T-helper 2 cell treated with Interferon-gamma antibody and Interleukin-4, amounts not matched to agents 5 μg/mL and 100 μg/mL, for 36 hours (primary cell): ENCODE results near the gene GHRHR.

Experiments used
- DNase-seq: peaks from one replicate; pipeline ENCODE4 v3.0.0; 2021; ENCODE audit warnings: low spot score
- H3K27ac Mint-ChIP-seq: one replicate; pipeline ENCODE4 v1.8.0; 2021; ENCODE audit warnings: mild to moderate bottlenecking, mixed read lengths
- H3K27me3 Mint-ChIP-seq: one replicate; pipeline ENCODE4 v1.8.0; 2021; ENCODE audit warnings: low read depth, mixed read lengths
- H3K36me3 Mint-ChIP-seq: one replicate; pipeline ENCODE4 v1.8.0; 2021; ENCODE audit warnings: low read depth, mixed read lengths
- H3K4me1 Mint-ChIP-seq: one replicate; pipeline ENCODE4 v1.8.0; 2021; ENCODE audit warnings: low read depth, mixed read lengths
- H3K4me3 Mint-ChIP-seq: one replicate; pipeline ENCODE4 v1.8.0; 2022; ENCODE audit warnings: mild to moderate bottlenecking, moderate library complexity, mixed read lengths
- H3K9me3 Mint-ChIP-seq: one replicate; pipeline ENCODE4 v1.8.0; 2021; ENCODE audit warnings: mixed read lengths

Gene GHRHR

DNA sequence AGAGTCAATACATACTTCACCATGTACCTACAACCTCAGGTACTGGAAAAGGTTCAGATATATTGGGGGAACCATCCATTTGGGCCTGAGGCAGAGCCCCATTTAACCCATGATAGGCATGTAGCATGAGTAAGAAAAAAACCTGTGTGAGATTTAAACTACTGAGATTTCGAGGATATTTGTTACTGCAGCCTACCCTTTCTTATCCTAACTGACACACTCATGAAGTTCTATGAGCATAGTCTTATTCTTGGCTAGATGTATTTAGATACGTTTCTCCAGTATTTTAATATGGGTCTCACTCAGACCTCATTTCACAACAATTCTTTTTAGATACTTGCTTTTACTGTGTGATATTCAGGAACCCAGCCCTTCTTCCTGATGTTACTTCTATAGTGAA lies 39.3 kb downstream of the GHRHR start:
- no peaks in the 10 kb centered on the region for H3K9me3 Mint-ChIP-seq
- no peak overlapping the region for H3K27ac Mint-ChIP-seq
- H3K4me1 Mint-ChIP-seq, result no peaks in the 10 kb centered on the region
- DNase-seq, result no peak
- no peaks in the 10 kb centered on the region for H3K36me3 Mint-ChIP-seq
- H3K27me3 Mint-ChIP-seq, result no peaks in the 10 kb centered on the region
- no peak overlapping the region for H3K4me3 Mint-ChIP-seq

DNA sequence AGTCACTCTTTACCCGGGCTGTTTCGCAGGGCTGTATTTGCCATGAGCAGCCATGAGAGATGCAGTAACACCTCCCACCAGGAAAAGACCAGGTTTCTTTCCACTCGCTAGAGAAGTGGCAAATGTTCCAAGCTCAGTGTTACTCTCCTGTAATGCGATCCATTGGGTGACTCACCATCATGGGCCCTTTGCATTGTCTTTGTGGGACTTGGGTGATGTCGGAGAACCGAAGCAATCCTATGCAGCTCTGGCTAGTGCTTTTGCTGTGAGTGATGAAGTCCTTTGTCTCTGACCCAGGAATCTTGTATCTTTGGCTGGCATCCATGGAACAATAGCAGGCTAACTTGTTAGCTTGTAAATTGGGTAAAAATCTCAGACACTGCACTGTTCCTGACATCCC lies 40.0 kb downstream of the GHRHR start:
- Mint-ChIP-seq H3K36me3 (no peaks in the 10 kb centered on the region), H3K4me3 (no peak overlapping the region), H3K27ac (no peak overlapping the region), H3K9me3 (no peaks in the 10 kb centered on the region), H3K4me1 (no peaks in the 10 kb centered on the region), H3K27me3 (peaks cover 2% of the 10 kb centered on the region)
- no peak for DNase-seq

DNA sequence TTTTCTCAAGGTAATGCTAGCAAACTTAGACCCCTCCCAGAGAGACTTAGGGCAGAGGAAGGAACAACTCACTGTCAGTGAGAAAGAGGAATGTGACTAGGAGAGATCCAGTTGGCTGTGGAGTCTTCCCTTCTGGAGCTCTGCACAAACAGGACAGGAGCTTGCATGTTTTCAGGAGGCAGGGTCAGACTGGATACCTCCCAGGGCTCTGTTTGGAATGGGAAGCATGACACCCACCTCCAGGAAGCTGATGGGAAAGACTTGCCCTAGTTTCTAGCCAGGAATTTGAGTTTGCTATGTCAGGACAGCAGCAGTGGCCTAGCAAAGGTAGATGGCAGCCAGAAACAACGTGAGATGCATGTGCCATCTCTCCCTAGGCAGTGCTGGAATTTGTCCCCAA lies 40.6 kb downstream of the GHRHR start:
- Mint-ChIP-seq H3K4me1 (no peaks in the 10 kb centered on the region), H3K9me3 (no peaks in the 10 kb centered on the region), H3K4me3 (no peak overlapping the region), H3K36me3 (no peaks in the 10 kb centered on the region), H3K27me3 (peaks cover 8% of the 10 kb centered on the region), H3K27ac (no peak overlapping the region)
- no peak for DNase-seq

DNA sequence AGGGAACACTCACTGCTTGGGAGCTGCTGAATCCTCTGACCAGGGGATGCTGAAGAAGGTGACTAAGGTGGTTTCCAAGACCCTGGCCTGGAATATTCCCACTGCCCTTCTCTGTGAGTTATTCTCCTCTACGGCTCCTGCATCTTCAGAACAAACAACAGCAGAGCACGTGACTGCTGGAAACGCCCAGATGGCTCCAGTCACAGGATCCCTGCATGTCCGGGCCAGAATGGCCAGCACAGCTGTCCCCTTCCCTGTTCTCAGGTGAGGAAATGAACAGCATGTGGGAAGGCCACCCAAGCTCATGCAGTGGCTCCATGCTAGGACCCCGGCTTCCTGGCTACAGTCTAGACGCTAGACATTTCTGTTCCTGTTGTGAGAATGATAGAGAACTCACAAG lies 43.1 kb downstream of the GHRHR start:
- Mint-ChIP-seq H3K4me1 (no peaks in the 10 kb centered on the region), H3K9me3 (no peaks in the 10 kb centered on the region), H3K27me3 (peaks cover 15% of the 10 kb centered on the region), H3K4me3 (no peak overlapping the region), H3K27ac (no peak overlapping the region), H3K36me3 (no peaks in the 10 kb centered on the region)
- no peak for DNase-seq

DNA sequence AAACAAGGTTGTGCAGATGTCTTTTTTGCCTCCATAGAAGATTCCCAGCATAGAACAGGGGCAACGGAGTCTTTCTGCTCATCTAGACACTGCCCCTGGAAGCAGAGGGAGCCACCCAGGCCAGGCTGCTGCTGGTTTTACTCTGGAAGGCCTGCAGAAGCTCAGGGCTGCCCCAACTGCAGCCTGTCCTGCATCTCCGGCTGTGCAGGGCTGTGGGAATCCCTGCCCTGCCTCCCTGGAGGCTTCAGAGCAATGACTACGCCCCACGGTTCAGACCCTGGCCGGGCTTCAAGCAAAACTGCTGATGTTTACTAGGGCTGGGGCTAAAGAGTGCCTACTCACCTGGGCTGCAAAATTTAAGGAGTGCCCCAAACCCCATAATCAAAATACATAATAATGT lies 43.9 kb downstream of the GHRHR start:
- H3K27ac Mint-ChIP-seq, result no peak overlapping the region
- H3K27me3 Mint-ChIP-seq, result peaks cover 15% of the 10 kb centered on the region
- no peak for DNase-seq
- H3K4me1 Mint-ChIP-seq, result no peaks in the 10 kb centered on the region
- no peaks in the 10 kb centered on the region for H3K9me3 Mint-ChIP-seq
- H3K36me3 Mint-ChIP-seq, result no peaks in the 10 kb centered on the region
- no peak overlapping the region for H3K4me3 Mint-ChIP-seq

DNA sequence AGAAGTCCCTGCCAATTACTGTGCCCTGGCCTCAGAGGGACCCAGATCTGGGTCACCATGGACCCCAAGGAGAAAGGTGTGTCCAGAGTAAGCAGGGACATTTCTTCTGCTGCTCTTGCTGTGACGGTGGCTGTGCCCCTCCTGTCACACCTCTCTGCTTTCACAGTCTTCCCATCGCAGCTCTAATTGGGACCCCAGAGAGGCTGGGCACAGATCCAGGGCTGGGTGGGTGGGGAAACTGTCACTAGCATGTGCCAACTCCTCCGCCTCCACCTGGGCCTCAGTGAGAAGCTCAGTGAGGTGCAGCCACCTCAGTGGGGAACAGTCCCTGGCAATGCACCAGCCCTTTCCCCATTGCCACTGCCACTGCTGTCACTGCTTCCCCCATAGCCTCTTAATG lies 51.1 kb downstream of the GHRHR start:
- DNase-seq, result no peak
- no peak overlapping the region for H3K27ac Mint-ChIP-seq
- peaks cover 5% of the 10 kb centered on the region for H3K4me1 Mint-ChIP-seq
- no peaks in the 10 kb centered on the region for H3K9me3 Mint-ChIP-seq
- no peak overlapping the region for H3K4me3 Mint-ChIP-seq
- H3K36me3 Mint-ChIP-seq, result no peaks in the 10 kb centered on the region
- peaks cover 7% of the 10 kb centered on the region for H3K27me3 Mint-ChIP-seq

DNA sequence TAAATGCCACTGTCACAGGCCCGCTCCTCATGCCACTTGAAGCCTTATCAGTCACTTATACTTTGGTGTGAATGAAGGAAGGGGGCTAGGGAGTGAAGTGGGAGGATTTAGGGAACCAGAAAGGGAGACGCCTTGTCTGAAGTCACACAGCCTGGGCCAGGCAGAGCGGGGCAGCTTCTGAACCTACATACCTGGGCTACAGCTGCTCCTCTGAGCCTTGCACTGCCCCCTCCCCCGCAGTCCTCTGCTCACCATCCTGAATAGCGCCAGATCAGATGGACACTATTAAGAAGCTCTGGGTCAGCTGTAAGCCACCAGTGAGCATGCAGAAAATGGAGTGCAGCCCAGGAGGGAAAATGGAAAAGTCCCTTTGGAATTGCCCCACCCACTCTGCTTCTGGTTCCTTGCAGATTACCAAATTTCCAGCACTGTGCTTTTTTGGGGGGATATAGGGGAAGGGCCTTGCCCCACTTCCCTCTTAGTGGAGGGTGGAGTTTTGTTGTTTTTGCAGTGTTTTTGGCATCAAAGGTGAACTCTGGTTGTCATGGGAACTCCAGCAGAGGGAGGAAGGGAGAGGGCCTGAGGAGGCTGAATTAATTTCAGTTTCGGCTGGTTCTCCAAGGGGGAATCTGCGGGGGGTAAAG lies 53.4 kb downstream of the GHRHR start:
- Mint-ChIP-seq H3K4me3 (no peak overlapping the region), H3K27me3 (no peaks in the 10 kb centered on the region), H3K27ac (no peak overlapping the region), H3K4me1 (peaks cover 5% of the 10 kb centered on the region), H3K9me3 (no peaks in the 10 kb centered on the region), H3K36me3 (no peaks in the 10 kb centered on the region)
- DNase-seq, result no peak

DNA sequence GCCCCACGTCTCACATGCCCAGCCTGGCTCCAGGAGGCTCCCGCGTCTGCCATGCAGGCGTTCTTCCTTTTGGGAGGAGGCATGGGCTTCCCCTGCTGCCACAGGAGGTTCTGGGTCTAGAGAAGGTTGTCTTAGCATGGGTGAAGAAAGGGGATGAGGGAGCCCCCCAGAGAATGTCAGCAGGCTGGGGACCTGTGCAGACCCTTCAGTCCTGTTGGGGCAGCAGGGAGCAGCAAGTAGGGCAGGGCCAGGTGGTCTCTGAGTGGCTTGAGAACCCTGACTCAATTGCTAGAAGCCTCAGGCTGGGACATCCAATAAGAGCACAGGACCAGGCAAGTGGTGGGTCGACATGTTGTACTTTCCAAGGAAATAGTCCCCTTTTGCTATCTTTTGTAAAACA lies 54.0 kb downstream of the GHRHR start:
- Mint-ChIP-seq H3K27me3 (no peaks in the 10 kb centered on the region), H3K4me1 (peaks cover 5% of the 10 kb centered on the region), H3K4me3 (no peak overlapping the region), H3K9me3 (no peaks in the 10 kb centered on the region), H3K27ac (no peak overlapping the region), H3K36me3 (no peaks in the 10 kb centered on the region)
- no peak for DNase-seq

DNA sequence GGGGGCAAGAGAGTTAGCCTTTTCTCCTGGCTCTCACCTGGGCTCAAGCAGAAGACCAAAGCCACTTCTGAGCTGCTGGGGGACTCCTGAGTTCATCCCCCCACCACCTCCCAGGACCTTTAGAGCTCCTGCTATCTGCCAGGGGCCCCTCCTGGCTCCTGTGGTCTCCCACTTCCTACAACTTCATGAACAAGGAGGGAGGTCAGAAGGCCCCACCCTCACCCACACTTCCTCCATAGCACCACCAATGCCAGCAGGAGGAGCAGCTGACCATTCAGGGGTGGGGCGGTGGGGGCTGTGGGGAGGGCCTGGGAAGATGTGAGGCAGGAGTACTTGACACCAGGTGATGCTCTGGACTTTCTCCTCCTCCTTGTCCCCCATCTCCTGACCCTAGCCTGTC lies 55.8 kb downstream of the GHRHR start:
- Mint-ChIP-seq H3K27me3 (no peaks in the 10 kb centered on the region), H3K4me3 (no peak overlapping the region), H3K9me3 (peaks cover 5% of the 10 kb centered on the region), H3K36me3 (no peaks in the 10 kb centered on the region), H3K4me1 (peaks cover 13% of the 10 kb centered on the region), H3K27ac (no peak overlapping the region)
- DNase-seq, result no peak

DNA sequence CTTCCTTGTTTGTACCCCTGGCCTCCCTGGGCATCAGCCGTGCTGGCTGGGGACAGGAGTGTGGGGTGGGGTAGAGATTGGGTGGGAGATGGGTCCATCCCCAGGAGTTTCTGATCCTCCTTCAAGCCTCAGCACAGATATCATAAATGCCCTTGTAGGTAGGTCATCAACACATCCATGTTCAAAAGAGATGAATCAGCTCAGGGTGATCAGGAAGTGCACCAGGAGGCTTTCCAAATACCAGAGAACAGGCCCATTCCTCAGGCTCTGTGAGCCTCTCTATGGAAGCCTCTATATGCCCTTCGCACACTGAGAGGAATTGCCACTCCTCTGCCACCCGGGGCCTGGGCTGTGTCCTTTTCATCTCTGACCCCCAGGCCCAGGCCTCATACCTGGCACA lies 56.4 kb downstream of the GHRHR start:
- peaks cover 8% of the 10 kb centered on the region for H3K9me3 Mint-ChIP-seq
- no peaks in the 10 kb centered on the region for H3K36me3 Mint-ChIP-seq
- H3K4me1 Mint-ChIP-seq, result peaks cover 13% of the 10 kb centered on the region
- no peak overlapping the region for H3K27ac Mint-ChIP-seq
- no peak for DNase-seq
- no peaks in the 10 kb centered on the region for H3K27me3 Mint-ChIP-seq
- no peak overlapping the region for H3K4me3 Mint-ChIP-seq

DNA sequence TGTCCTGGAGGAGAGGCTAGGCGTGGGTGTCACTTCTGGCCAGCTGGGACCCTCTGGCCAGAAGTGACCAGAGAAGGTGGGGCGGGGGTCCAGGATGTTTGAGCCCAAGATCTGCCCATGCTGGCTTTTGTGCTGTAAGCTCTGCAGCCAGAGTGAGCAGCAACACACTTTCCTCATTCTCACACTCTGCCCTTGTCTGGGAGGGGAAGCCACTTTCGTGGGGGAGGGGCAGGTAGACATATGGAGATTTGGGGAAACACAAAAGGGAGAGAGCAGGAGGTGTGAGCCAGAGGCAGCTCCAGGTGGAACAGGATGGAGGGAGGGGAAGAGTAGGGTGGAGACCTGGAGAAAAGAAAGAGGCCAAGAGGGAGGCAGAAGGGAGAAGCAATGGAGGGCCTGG lies 56.9 kb downstream of the GHRHR start:
- no peak for DNase-seq
- Mint-ChIP-seq H3K27me3 (no peaks in the 10 kb centered on the region), H3K27ac (no peak overlapping the region), H3K4me1 (peaks cover 13% of the 10 kb centered on the region), H3K36me3 (no peaks in the 10 kb centered on the region), H3K9me3 (peaks cover 8% of the 10 kb centered on the region), H3K4me3 (no peak overlapping the region)

DNA sequence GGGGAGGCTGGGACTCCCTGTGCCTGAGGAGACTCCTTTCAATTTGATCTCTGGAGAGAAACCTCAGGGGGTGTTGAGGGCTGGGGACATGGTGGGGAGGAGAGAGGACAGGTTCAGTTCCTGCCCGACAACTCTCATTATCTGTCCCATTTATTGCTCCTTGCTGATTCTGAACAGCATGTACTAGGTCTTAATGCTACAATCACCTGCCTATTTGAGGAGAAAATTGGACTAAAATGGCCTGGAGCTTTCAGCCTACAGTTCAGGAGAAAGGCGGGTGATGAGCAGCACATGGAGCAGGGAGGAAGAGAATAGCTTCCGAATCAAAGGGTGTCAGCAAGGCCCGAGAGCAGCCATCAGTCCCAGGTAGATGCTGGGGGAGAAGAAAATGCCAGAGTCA lies 58.4 kb downstream of the GHRHR start:
- Mint-ChIP-seq H3K9me3 (peaks cover 8% of the 10 kb centered on the region), H3K27ac (no peak overlapping the region), H3K4me3 (no peak overlapping the region), H3K36me3 (no peaks in the 10 kb centered on the region), H3K4me1 (peaks cover 13% of the 10 kb centered on the region), H3K27me3 (no peaks in the 10 kb centered on the region)
- DNase-seq, result no peak

DNA sequence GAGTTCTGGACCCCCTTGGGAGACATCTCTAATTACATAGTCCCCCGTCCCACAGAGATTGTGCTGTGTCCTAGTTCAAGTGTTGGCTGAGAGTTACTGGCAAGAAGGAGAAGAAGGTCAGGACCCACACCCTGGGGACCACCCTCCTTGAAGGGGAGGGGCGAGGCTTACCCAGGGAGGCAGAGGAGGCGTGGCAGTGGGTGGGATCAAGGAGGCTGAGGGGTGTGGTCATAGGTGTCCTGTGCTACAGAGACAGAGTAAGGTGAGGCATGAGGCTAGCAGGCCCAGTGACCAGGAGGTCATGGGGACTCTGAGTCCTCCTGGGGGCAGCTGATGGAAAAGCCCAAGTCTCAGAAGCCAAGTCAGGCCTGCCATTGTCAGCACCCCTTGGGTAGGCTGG lies 59.0 kb downstream of the GHRHR start:
- Mint-ChIP-seq H3K27me3 (no peaks in the 10 kb centered on the region), H3K36me3 (no peaks in the 10 kb centered on the region), H3K4me1 (peaks cover 13% of the 10 kb centered on the region), H3K4me3 (no peak overlapping the region), H3K9me3 (peaks cover 8% of the 10 kb centered on the region), H3K27ac (no peak overlapping the region)
- DNase-seq, result no peak

DNA sequence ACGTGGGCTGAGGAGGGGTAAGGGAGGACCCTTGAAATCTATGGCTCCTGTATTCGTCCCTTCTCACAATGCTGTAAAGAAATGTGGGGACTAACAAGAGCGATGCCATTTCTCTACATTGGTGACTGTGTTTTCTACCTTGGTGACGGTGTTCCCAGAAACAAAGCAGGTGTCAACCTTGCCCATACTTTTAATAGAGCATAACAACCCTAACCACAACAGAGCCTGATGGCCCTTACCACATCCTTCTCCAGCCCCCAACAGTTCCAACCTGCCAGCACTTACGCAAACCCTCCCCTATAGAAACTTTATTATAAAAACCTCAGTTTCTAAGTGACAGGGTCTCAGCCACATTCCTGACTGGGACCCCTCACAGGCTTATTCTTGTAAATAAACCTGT lies 60.1 kb downstream of the GHRHR start:
- Mint-ChIP-seq H3K4me1 (peaks cover 13% of the 10 kb centered on the region), H3K4me3 (no peak overlapping the region), H3K27me3 (no peaks in the 10 kb centered on the region), H3K27ac (no peak overlapping the region), H3K36me3 (no peaks in the 10 kb centered on the region), H3K9me3 (peaks cover 8% of the 10 kb centered on the region)
- no peak for DNase-seq

DNA sequence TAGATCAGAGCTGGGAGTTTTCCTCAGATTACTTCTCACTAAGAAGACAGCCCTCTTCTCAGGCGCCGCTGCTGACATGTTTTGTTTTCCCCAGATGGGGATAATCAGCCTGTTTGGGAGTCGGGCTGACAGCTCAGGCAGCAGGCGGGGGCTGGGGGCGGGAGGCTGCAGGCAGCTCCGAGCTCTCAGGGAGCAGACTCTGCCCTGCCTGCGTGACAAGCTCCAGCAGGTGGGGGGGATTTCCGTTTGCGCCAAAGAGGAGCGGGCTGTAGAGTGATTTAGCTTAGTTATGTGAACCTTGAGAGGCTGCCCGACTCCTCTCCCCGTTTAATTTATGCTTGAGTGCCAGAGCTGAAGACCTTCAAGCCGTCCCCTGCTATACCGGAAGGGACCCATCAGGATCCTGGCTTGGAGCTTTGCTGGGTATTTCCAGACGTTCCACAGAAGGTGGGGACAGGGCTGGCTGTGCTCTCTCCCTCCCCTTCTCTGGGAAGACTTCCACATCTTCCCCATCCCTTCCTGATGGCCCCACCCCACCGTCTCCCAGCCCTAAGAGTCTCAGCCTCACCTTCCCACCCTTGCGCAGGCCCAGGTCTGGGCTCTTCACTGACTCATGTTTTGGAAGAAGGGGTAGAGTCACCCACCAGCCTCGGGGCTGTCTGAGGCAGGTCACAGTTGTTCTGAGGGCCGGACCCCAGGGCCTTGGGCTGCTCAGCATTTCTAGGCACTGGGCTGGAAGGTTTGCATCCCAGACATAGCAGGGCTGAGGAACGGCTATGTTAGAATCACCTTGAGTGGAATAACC lies 63.6 kb downstream of the GHRHR start:
- H3K4me3 Mint-ChIP-seq, result no peak overlapping the region
- H3K9me3 Mint-ChIP-seq, result peaks cover 8% of the 10 kb centered on the region
- H3K4me1 Mint-ChIP-seq, result peaks cover 8% of the 10 kb centered on the region
- no peak for DNase-seq
- H3K36me3 Mint-ChIP-seq, result no peaks in the 10 kb centered on the region
- no peak overlapping the region for H3K27ac Mint-ChIP-seq
- H3K27me3 Mint-ChIP-seq, result no peaks in the 10 kb centered on the region
